Mesothelial cell of epicardium (in vitro differentiated cells): ENCODE data around the gene MYOF. TPM values are rescaled to one million over a fixed set of nuclear protein-coding genes. Genes with fewer than 3 reads are reported as not detected.

Experiments
- DNase-seq, 2 experiments: peaks; one replicate each; pipeline ENCODE4 v3.0.0; 2021; ENCODE audit warnings: low spot score in 2 of 2; ENCODE audit not compliant: unreplicated experiment in 2 of 2
- H3K27ac Mint-ChIP-seq: 2 replicates; pipeline ENCODE4 v1.8.0; 2021; ENCODE audit warnings: mixed read lengths
- H3K27me3 Mint-ChIP-seq: 2 replicates; pipeline ENCODE4 v1.8.0; 2021; ENCODE audit warnings: low read depth, mixed read lengths
- H3K36me3 Mint-ChIP-seq: 2 replicates; pipeline ENCODE4 v1.8.0; 2021; ENCODE audit warnings: mixed read lengths
- H3K4me1 Mint-ChIP-seq: 2 replicates; pipeline ENCODE4 v1.8.0; 2021; ENCODE audit warnings: mixed read lengths
- H3K4me3 Mint-ChIP-seq: 2 replicates; pipeline ENCODE4 v1.8.0; 2021; ENCODE audit warnings: mild to moderate bottlenecking, moderate library complexity, mixed read lengths
- H3K9me3 Mint-ChIP-seq: 2 replicates; pipeline ENCODE4 v1.8.0; 2021; ENCODE audit warnings: mixed read lengths
- CTCF ChIP-seq: fragments of 200-600 bp; sonication (generic); IDR thresholded peaks from one replicate; pipeline ENCODE4 v1.5.0; 2021; ENCODE audit warnings: antibody characterized with exemption; ENCODE audit not compliant: unreplicated experiment
- total RNA-seq: library from RNA; stranded (reverse); gene quantifications from 3 replicates; pipeline ENCODE4 v1.2.1, GENCODE V29; 2021

MYOF gene
- total RNA-seq, 1 donor from 2014 or later: 56.0 TPM

- Mint-ChIP-seq H3K27ac (peak overlapping the region; percentile 100), H3K36me3 (no peaks in the 10 kb centered on the region), H3K9me3 (no peaks in the 10 kb centered on the region), H3K27me3 (no peaks in the 10 kb centered on the region), H3K4me3 (peak overlapping the region; percentile 57), H3K4me1 (peaks cover 75% of the 10 kb centered on the region)
- TF ChIP-seq CTCF: no peak
- DNase-seq: peak in 1 of 2 experiments; percentile 48
Measured at GRCh38 chr10:93437946-93438612, 44.1 kb downstream of the MYOF start.

GRCh38 chr10:93437086-93437945, 44.8 kb downstream of the MYOF start:
- Mint-ChIP-seq H3K9me3 (no peaks in the 10 kb centered on the region), H3K27ac (peak overlapping the region; percentile 100), H3K4me3 (peak overlapping the region; percentile 57), H3K4me1 (peaks cover 70% of the 10 kb centered on the region), H3K36me3 (no peaks in the 10 kb centered on the region), H3K27me3 (no peaks in the 10 kb centered on the region)
- no peak for TF ChIP-seq CTCF
- peak; percentile 48 to 72 for DNase-seq

- Mint-ChIP-seq H3K4me3 (peak overlapping the region; percentile 35), H3K4me1 (peaks cover 64% of the 10 kb centered on the region), H3K27me3 (no peaks in the 10 kb centered on the region)
Measured at GRCh38 chr10:93436591-93437085, 45.5 kb downstream of the MYOF start.

GRCh38 chr10:93435621-93436397, 46.3 kb downstream of the MYOF start:
- Mint-ChIP-seq H3K27me3 (no peaks in the 10 kb centered on the region), H3K36me3 (peaks cover 3% of the 10 kb centered on the region), H3K9me3 (no peaks in the 10 kb centered on the region), H3K27ac (peak overlapping the region; percentile 100), H3K4me3 (no peak overlapping the region), H3K4me1 (peaks cover 60% of the 10 kb centered on the region)
- DNase-seq: no peak
- TF ChIP-seq CTCF: no peak

More at GRCh38 chr10:93436591-93437085, 45.5 kb downstream of the MYOF start:
- peak overlapping the region; percentile 100 for H3K27ac Mint-ChIP-seq
- TF ChIP-seq CTCF: no peak
- no peaks in the 10 kb centered on the region for H3K9me3 Mint-ChIP-seq
- DNase-seq: no peak
- H3K36me3 Mint-ChIP-seq: no peaks in the 10 kb centered on the region

- H3K27ac Mint-ChIP-seq: peak overlapping the region; percentile 100
- H3K4me1 Mint-ChIP-seq: peaks cover 53% of the 10 kb centered on the region
- no peaks in the 10 kb centered on the region for H3K9me3 Mint-ChIP-seq
- peaks cover 5% of the 10 kb centered on the region for H3K36me3 Mint-ChIP-seq
- H3K27me3 Mint-ChIP-seq: no peaks in the 10 kb centered on the region
- H3K4me3 Mint-ChIP-seq: no peak overlapping the region
- no peak for TF ChIP-seq CTCF
- no peak for DNase-seq
Measured at GRCh38 chr10:93434991-93435491, 47.1 kb downstream of the MYOF start.
